Testis (tissue), 2 donors: ENCODE results near the gene RPS6KA3.

ENCODE experiments used
- CTCF ChIP-seq, 3 experiments: fragments of 450-650 bp in 2 of 3; fragments of 200-600 bp in 1 of 3; sonication (generic) in 1 of 3; IDR thresholded peaks; one replicate each; pipeline ENCODE4 v1.5.1; 2016 to 2019; ENCODE audit warnings: antibody characterized with exemption in 3 of 3, mild to moderate bottlenecking in 2 of 3, moderate library complexity in 1 of 3
- POLR2A ChIP-seq: fragments of 450-650 bp; IDR thresholded peaks from one replicate; pipeline ENCODE4 v1.6.1; 2017; ENCODE audit warnings: antibody characterized with exemption, mild to moderate bottlenecking, moderate library complexity

DNA sequence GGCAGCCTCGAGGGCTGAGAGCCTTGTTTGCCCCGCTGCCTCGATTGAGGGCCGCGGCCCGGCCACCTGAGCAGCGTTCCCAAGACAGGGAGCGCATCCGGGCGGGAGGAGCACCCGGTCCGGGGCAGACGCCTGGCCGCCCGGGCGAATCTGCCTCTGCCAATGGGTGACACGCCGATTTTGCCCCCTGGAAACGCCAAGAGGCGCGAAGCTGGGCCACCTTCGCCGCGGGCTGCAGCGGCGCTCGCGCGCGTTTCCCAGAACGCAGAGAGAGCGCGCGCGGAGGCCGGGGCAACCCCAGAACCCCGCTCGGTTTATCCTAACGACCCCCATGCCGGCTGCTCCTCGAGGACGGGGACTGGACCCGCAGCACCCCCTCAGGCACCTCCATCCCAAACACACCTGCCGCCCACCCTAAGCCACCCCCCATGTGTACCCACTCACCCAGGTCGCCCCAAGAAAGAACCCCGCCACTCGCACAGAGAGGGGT lies 150.6 kb downstream of the RPS6KA3 start:
- TF ChIP-seq CTCF (IDR thresholded peaks at IDR 0.05) = no peak
- TF ChIP-seq POLR2A = no peak
